H1 (cell line): ENCODE results near the gene USH1G.
"Not testable (repeated sequence)": the region's sequence is repeated elsewhere in the genome, so short reads cannot be mapped to it uniquely, and the experiment has no call there.

Experiments used
- CEBPB ChIP-seq: IDR thresholded peaks from 2 replicates; pipeline ENCODE4 v1.6.1; 2012; ENCODE audit warnings: low read depth, low read length
- CTCF ChIP-seq, 3 experiments: IDR thresholded peaks; 1 replicate in 2 of 3; 2 replicates in 1 of 3; pipeline versions ENCODE4 v1.5.1 to v1.6.1; 2011; ENCODE audit warnings: low read length in 3 of 3, mild to moderate bottlenecking in 3 of 3, inconsistent platforms in 2 of 3, low read depth in 1 of 3, moderate library complexity in 1 of 3; ENCODE audit not compliant: insufficient read depth in 1 of 3; ENCODE audit errors: control extremely low read depth in 1 of 3
- EP300 ChIP-seq, 2 experiments: IDR thresholded peaks; 1 replicate in 1 of 2; 2 replicates in 1 of 2; pipeline ENCODE4 v1.6.1; 2011 to 2012; ENCODE audit warnings: low read depth in 2 of 2, low read length in 2 of 2, mild to moderate bottlenecking in 2 of 2, borderline replicate concordance in 1 of 2, inconsistent platforms in 1 of 2, moderate library complexity in 1 of 2
- POLR2A ChIP-seq, 2 experiments: IDR thresholded peaks; 1 replicate in 1 of 2; 2 replicates in 1 of 2; pipeline ENCODE4 v1.6.1; 2011; ENCODE audit warnings: low read depth in 2 of 2, low read length in 2 of 2, mild to moderate bottlenecking in 2 of 2; ENCODE audit errors: control extremely low read depth in 1 of 2
- SP2 ChIP-seq: IDR thresholded peaks from 2 replicates; pipeline ENCODE4 v1.6.1; 2012; ENCODE audit warnings: mild to moderate bottlenecking, low read length, inconsistent platforms
- TBP ChIP-seq: IDR thresholded peaks from 2 replicates; pipeline ENCODE4 v1.6.1; 2011; ENCODE audit warnings: low read depth, low read length, improper control_type of control experiment
- YY1 ChIP-seq: IDR thresholded peaks from 2 replicates; pipeline ENCODE4 v1.6.1; 2011; ENCODE audit warnings: low read depth, mild to moderate bottlenecking, low read length

GRCh38 chr17:74911423-74911822, 11.6 kb downstream of the USH1G start:
- not testable (repeated sequence) for TF ChIP-seq YY1; CEBPB; POLR2A (IDR thresholded peaks at IDR 0.05; ENCODE audit: control extremely low read depth in 1 of 2, low read depth in 2 of 2, low read length in 2 of 2); CTCF (IDR thresholded peaks at IDR 0.05; ENCODE audit: control extremely low read depth in 1 of 3, insufficient read depth in 1 of 3, low read depth in 1 of 3, low read length in 3 of 3); SP2; TBP; EP300 (IDR thresholded peaks at IDR 0.05; ENCODE audit: borderline replicate concordance in 1 of 2, low read depth in 2 of 2, low read length in 2 of 2)
